ENCODE results near the gene FBLN1.

Gene FBLN1

DNA sequence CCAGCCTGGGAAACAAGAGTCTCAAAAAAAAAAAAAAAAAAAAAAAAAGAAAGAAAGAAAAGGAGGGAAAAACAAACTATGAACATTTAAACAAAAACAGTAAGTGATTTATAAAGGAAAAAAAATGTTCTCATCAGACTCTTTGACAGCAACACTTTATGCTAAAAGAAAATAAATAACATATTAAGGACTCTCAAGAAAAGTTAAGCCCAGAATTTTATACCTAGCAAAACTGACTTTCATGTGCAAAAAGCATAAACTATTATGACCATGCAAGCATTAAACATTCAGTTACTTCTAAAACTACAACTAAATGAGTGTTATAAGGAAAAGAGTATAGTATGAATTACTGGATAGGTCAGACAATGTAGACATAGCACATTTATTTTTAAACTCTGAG, 68.4 kb downstream of the FBLN1 start:
- DNase-seq, result no peak

DNA sequence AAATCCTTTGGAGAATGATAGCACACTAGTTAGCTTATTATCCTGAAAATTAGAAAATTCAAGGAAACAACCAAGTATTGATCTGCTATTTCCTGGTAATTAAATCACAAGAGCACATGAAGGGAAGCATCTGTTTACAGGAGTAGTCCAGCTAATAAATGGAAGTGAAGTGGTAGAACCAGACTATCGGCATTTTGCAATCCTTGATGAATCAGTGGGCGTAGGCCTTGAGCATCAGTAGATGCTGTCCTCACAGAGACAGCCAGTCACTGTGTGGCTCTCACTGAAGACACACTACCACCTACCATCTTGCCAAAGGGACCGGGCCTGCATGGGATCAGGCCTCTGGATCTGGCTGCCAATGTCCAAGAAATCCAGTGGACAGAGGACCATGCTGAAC, 69.8 kb downstream of the FBLN1 start:
- no peak for DNase-seq

DNA sequence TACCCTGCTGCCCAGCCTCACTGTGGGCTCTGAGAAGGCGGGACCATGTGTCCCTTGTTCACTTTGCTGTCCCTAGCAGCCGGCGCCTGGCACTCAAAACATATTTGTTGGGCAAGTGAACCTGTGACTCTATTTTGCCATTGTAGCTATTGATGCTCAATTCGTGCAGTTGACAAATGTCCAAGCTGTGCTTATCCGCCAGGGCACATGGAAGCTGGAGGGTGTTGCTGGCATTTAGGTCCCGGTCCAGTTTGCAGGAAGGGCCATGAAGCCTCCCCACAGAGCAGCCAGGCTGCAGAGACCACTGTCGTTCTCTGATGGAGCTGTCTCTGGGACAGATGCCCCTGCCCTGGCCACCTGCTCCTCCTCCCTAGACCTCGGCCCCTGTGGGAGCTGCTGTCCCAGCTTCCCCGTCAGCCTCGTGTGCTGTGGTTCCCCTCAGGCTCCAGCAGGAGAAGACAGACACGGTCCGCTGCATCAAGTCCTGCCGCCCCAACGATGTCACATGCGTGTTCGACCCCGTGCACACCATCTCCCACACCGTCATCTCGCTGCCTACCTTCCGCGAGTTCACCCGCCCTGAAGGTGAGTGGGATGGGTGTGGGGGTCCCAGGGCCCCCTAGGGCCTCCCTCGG, 71.5 kb downstream of the FBLN1 start:
- DNase-seq, result no peak

DNA sequence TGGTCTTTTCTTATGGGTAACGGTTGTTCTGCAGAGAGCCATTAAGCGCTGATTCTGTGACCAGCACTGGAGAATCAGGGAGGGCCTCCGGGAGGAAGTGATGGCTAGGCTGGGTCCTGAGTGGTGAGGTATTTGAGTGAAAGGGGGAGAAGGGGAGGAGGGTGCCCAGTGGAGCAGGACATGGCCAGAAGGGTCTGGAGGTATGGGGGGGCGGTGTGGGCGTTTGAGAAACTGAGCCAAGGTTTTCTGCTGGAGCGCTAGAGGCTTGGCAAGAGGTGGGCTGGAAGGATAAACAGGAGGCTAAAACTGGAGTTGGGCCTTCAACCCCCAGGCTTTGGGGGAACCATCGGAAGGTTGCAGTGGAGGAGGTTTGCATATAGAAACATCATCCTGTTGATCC, 72.5 kb downstream of the FBLN1 start:
- DNase-seq, result no peak

DNA sequence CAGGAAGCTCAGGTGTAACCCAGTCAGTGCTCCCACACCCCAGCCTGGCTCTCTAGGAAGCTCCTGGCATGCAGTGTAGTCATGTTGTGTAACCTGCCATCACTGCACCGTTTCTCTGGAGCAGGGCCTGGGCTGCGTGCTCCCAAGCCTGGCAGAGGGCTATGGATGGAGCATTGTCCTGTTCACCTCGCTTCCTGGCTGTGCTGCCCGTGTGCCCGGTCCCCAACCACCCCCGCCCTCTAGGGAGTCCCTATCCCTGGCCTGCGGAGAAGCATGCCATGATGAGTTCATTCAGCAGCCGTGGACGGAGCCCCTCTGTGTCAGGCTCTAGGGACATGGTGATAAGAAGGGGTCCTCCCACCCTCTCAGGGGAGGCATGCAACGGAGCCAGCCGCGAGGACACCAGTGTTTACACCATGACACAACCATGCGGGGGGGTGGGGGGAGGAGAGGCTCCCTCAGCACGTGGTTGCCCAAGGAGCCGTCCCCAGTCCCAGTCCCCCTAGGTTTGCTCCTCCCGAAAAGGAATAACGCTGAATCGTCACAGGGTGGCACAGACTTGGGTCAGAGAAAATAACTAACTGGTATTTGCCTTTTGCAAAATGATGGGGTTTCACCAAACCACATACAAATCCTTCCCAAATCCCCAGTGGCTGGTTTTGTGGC, 73.1 kb downstream of the FBLN1 start:
- no peak for DNase-seq

DNA sequence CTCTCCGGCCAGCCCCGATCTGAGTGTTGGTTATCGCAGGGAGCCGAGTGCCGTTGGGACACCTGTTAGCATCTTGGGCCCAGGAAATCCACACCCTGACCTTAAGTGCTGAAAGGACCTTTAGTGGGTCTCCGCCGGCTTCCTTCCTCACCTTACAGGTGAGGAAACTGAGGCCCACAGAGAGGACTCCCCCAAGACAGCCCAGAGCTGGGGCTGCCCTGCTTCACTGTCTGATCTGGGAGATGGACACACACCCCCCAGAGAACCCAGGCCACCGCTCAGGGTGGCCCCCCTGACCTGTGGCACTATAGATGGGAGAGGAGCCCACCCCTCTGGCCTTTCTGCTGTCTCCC, 73.6 kb downstream of the FBLN1 start:
- DNase-seq, result no peak

DNA sequence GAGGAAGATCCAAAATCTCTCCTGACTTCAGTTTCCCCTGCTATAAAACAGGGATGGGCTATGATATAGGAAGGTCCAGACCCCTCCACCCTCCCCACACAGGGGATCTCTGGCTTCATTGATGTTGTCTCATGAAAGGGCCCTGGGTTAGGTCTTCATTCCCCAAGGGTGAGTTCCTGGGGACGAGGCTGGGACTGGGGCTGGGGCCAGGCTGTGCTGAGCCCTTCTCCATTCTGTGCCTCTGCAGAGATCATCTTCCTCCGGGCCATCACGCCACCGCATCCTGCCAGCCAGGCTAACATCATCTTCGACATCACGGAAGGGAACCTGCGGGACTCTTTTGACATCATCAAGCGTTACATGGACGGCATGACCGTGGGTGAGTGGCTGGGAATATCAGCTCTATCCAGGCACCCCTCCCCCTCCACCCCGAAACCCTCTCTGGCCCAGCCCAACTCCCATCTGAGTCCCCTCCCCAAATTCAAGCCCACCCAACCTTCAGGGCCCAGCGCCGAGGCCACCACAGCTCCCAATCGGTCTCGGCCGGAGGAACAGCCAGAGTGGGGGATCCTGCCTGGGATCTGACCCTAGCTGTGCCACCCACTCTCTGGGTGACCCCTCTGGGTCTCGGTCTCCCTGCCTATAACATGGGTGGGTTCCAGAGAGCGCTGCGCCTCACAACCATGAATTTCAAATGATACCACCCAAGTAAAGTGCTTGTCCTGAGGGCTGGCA, 74.2 kb downstream of the FBLN1 start:
- no peak for DNase-seq

DNA sequence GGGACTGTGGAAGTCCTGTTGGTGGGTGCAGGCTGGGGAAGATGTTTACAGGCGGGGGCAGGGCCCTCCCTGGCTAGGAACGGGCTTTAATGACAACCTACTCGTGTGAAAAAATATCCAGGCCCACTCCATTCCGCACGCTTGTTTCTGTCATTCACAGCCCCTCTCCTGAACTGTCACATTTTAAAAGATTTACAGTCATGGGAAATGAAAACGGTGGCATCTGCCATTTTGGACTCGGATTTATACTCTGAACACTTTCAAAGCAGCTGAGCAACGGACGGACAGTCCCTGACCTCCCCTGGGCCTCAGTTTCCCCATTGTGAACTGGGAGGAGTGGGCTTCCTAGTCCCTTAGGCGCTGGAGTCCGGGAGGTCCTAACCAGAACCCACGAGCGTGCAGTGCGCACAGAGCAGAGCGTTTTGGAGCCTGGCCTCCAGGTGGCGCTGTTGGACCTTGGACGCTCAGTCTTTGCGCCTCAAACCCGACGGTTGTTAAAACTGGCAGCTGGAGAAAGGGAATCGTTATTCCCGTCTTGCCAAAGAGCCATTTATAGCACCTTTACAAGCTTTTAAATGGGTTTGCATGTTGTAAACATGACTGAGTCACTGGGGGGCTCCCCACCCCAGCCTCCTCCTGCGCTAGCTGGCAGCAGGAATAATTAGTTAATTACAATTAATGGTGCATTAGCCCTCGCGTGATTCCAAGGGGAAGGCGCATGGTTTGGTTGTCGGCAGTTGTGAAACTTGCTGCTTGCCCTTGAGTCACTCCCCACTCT, 75.3 kb downstream of the FBLN1 start:
- peak; percentile 56 for DNase-seq

DNA sequence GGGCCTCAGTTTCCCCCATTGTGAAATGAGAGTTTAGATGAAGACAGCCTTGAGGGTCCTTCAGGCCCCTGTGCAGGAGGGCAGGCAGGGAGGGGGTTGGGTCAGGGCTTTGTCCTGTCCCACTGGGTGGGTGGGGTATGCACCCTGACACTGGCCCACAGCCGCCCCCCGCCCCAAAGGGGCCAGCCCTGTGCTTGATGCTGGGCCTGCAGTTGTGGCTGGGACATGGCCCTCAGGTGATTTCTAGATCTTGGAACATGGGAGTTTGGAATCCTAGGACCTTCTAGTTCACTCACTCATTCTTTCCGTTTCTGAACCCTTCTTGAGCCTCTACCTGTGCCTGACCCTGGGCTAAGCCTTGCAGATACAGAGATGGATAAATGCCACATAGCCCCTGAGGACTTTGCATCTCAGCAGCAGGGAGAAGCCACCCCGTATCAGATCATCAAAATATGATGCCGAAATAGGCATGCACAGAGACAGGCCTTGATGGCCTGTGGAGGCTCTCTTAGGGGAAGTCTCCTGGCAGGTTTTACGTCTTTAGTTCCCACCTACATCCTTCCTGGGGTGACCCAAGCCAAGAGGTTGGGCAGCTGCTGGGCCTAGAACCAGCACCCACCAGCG, 76.0 kb downstream of the FBLN1 start:
- DNase-seq, result no peak

DNA sequence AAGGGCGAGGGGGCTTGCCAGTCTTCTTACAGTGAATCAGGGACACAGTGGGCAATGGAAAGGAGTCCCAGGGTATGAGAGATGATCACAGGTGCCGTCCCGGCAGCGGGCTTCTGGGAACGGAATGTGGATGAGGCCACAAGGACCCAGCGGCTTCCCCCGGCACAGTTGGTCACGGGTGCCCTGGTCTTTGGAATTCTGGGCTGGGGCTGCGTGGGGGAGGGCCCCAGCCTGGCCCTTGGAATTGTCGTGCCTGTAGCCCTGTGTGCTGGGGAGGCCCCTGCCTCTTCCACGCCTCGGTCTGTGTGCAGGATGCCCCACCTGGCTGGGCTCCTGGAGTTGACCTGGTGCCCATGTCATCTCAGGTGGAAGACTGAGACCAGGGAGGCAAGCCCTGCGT, 76.6 kb downstream of the FBLN1 start:
- no peak for DNase-seq

DNA sequence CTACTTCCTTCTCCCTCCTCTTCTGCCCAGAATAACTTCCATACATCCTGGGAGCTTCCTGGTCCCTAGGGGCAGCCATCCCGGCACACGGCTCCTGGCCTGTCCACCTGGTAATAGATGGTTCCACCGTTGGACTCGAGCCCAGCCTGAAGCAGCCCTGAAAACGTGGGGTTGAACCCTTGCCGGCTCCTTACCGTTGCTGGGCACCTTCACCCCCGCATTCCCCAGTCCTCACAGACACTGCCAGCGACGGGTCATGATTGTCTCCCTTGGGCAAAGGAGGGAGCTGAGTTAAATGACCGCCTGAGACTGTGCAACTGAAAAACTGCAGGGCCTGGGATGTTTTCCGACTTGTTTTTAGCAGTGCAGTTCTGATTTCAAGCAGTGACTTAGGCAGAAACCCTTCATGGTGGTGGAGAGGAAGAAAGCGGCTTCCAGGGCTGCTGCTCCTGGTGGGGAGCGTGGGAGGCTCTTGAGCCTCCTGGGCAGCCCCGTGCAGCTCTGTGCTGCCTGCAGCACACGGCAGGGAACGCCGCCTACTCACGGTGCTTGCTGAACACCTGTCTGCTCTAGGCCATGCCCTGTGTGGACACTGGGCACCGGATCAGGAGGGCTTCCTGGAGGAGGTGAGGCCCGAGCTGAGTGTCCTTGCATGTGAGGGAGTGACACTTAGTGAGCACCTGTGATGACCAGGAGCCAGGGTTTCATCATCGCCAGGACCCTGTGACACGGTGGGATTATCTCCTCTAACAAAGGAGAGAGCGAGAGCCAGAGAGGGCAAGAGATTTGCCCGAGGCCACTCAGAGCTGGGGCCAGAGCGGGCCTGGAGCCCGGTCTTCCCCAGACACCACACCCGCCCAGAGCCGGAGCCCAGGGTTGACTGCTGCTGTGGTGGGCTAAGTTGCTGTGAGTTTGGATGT, 77.4 kb downstream of the FBLN1 start:
- DNase-seq, result no peak

DNA sequence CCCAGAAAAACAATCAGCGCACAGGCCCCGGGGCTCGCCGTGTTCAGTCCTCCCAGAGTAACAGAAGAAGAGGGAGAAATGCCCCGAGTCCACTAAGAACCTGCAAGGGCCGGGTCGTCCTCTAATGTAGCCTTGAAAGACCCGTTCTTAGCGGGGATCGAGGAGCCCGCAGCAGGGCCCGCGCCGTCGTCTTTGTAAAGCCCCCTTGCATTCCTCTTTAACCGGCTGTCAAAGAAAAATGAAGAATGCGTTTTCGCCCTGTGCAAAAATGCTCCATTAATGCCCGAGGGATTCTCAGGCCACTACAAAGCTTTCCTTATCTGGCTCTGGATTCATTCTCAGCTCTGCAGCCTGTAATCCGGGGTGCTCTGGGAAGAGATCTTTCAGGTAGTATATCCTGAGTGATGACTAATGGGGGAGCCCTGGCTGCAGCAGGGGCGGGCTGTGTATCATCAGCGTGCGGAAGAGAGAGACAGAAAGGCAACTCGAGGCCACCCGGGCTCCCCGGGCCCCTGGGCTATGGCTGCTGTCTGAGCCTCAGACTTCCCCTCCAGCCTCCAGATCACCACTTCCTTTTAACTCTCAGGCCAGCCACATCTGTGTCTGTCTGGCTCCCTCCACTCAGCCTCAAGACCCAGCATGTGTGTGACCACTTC, 78.2 kb downstream of the FBLN1 start:
- DNase-seq, result no peak

DNA sequence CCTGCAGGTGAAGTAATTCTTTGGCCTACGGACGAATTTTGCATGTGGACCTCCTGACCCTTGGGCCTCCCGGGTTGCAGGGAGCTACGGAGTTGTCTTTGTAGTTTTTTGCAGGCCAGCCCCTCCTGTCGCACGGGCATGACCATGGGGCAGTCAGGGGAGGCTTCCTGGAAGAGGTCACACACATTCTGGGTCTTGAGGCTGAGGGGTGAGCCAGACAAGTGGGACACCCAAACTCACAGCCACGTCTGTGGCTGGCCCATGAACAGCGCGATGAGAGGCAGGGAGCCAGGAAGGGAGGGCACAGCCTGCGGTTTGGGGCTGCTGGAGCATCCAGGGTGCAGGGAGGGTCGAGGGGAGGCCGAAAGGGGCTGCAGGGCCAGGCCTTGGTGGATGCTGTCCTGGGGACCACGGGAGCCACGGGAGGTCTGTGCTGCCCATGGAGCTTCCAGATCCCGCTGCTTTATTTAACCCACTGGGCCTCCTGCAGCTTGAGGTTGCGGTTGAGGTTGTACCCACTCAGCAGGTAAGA, 78.9 kb downstream of the FBLN1 start:
- DNase-seq, result no peak

DNA sequence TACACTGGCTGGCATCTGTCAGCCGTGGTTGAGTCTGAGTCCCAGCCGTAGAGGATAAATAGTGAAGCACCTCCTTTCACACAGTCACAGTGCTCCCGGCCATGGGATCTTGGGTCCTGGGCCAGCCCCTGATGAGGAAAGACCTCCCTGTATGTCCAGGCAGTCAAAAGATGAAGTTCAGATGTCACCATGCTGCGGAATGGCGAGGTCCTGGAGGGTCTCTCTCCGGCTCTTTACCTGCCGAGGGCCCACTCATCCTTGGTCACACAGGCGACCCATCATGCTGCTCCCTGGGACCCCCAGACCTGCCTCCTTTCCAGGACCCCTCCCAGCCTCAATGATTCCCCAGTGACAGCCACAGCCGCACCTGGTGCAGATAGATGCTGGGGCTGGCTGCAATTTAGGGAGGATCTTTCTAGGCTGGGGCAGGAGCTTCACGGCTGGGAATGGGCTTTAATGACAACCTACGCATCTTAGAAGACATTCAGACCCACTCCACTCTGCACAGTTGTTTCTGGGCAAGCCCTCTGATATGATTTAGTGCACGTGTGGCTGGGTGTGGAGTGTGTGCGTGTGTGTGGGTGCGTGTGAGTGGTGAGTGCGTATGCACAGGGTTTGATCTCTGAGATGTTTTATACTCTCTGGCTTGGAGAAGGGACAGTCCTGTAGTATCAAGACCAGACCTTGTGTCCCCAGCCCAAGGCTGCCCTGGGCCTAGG, 79.7 kb downstream of the FBLN1 start:
- no peak for DNase-seq

DNA sequence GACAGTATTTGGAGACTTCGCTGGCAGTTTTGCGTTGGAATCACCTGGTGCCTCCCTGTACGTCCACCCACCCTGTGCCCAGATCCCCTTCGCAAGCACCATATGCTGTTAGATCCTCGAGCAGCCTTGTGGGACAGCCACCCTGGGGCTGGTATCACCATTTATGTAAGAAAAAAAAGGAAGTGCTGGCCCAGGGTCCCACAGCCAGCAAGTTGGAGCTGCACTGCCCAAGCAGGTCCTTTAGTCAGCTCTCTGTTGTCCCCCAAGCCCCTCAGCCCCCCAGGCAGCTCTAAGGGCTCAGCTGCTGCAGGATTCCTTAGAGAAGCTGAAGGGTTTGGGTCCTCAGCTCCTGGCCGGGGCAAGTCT, 80.3 kb downstream of the FBLN1 start:
- DNase-seq, result no peak

DNA sequence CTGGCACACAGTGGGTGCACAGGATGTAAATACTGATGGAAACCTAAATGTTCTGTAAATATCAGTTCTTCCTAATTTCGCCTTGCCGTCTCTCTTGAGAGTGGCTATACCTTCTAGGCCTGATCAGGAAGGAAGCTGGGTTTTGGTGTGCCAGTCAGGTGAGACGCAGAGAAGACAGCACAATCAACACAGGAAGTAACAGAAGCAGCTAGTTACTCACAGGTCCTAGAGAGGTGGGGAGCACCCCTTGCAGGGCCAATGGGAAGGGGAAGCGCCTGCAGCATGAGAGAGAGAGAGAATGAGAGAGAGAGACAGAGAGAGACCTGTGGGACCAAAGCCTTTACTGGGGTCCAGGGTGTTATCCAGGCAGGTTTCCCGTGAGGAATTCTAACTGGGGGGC, 80.8 kb downstream of the FBLN1 start:
- DNase-seq, result no peak

DNA sequence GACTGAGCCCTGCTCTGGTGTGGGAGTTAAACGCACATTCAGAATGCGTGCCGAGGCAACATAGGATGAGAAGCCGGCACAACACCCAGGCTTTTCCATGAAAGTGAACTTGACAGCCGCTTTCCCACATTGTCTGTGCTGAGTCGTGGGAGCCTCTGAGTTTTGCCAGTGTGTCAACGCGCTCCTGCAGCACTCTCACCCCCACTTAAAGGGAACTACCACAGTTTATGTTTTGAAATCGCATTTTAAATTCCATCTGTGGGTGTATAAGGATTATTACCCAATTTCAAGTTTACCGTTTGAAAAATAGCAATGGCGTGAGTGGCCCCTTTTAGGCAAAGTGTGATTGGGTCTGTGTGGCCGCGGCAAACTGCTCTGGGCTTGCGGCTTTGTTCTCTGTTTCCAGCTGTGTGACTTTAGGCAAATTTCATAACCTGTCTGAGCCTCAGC, 81.5 kb downstream of the FBLN1 start:
- DNase-seq, result no peak

DNA sequence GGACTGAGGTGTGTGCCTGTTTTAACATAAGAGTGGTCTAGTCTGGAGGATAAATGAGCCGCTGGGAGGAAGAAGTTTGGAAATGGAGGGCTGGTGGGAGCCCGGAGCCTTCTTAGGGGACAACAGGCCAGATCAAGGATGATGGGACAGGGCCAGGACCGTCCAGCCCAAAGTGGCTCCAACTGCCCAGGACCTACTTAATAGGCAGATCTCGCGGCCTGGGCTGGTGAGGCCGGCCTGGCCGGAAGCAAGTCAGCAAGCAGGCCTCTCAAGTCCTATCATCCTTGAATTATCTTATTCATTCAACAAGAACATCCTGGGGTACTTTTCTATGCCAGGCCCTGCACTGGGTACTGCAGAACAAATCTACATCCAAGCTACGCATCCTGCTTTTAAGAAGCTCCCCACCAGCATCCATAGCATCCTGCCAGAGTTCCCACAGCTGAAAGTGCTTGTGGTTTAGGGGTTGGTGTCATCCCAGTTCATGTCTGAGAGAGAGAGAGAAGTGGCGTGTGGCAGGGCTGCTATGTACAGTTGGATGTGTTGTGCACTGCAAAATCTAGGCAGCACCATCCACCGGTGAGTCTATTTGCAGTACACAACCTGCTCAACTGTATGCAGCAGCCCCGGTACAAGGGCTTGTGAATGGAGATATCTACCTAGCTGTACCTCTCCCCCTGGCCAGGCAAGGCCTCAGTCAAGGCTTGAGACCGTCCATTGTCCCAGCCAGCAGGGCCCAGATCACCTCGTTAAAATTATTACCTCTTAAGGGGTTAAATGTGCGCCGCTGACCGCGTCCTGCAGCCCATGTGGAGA, 82.1 kb downstream of the FBLN1 start:
- DNase-seq, result no peak

DNA sequence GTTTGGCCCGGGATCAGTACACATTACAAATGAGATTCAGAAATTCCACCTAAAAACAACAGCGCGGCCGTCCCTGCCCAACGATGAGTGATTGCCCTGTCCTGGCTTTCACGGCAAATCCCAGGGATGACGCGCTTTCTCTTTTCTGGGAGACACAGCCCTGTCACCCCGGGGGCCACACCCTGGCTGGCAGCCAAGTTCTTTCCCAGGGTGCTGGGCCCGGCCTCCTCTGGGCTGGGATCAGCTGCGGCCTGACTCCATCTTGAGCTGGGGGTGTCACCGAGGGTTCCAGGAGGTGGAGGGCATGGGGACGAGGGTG, 82.7 kb downstream of the FBLN1 start:
- no peak for DNase-seq
